Esophagus muscularis mucosa (tissue), 4 donors: ENCODE data around the gene OR10A5. TPM values are rescaled to one million over a fixed set of nuclear protein-coding genes. Genes with fewer than 3 reads are reported as not detected.

Experiments used
- DNase-seq: peaks from one replicate; pipeline ENCODE4 v3.0.0-alpha.2; 2017; ENCODE audit errors: extremely low spot score
- H3K27ac ChIP-seq, 4 donors: fragments of 200-600 bp; sonication (generic); replicated peaks in 1 of 4; 1 replicate in 3 of 4; 2 replicates in 1 of 4; pipeline ENCODE4 v1.5.1; 2016 to 2019; ENCODE audit warnings: mild to moderate bottlenecking in 1 of 4
- H3K27me3 ChIP-seq, 4 donors: fragments of 200-600 bp; sonication (generic); one replicate each; pipeline versions ENCODE4 v1.5.1 to v1.6.0; 2016 to 2019
- H3K36me3 ChIP-seq, 4 donors: fragments of 200-600 bp; sonication (generic); one replicate each; pipeline ENCODE4 v1.5.1; 2016 to 2019
- H3K4me1 ChIP-seq, 4 donors: fragments of 200-600 bp; sonication (generic); one replicate each; pipeline ENCODE4 v1.5.1; 2016 to 2019
- H3K4me3 ChIP-seq, 4 donors: fragments of 200-600 bp; sonication (generic); 1 replicate in 2 of 4; 2 replicates in 2 of 4; pipeline ENCODE4 v1.5.1; 2016 to 2019; ENCODE audit warnings: mild to moderate bottlenecking in 4 of 4, moderate library complexity in 1 of 4
- H3K9me3 ChIP-seq, 4 donors: fragments of 200-600 bp; sonication (generic); 1 replicate in 3 of 4; 2 replicates in 1 of 4; pipeline ENCODE4 v1.5.1; 2016 to 2019
- CTCF ChIP-seq, 3 experiments: fragments of 200-600 bp in 2 of 3; fragments of 450-650 bp in 1 of 3; sonication (generic) in 2 of 3; IDR thresholded peaks; one replicate each; pipeline ENCODE4 v1.5.1; 2017 to 2019; ENCODE audit warnings: antibody characterized with exemption in 3 of 3, mild to moderate bottlenecking in 2 of 3, moderate library complexity in 1 of 3
- EP300 ChIP-seq: sonication (generic); formaldehyde crosslinking; IDR thresholded peaks from one replicate; pipeline ENCODE4 v1.6.1; 2017; ENCODE audit warnings: antibody characterized with exemption
- POLR2A ChIP-seq: fragments of 450-650 bp; IDR thresholded peaks from one replicate; pipeline ENCODE4 v1.6.1; 2017; ENCODE audit warnings: antibody characterized with exemption, moderate library complexity, mild to moderate bottlenecking, low read depth
- POLR2AphosphoS5 ChIP-seq, 2 donors: sonication (generic); formaldehyde crosslinking; IDR thresholded peaks; one replicate each; pipeline ENCODE4 v1.6.1; 2017; ENCODE audit warnings: antibody characterized with exemption in 2 of 2
- WGBS: methylation state at CpG from one replicate; pipeline ENCODE4 v1.1.5; 2018; 5-methylcytosine and 5-hydroxymethylcytosine counted together
- intact Hi-C: fragments of 100-400 bp; cut with DNase I; formaldehyde crosslinking; loops from one replicate; pipeline ENCODE4 v1.15.1; 2023
- total RNA-seq, 4 donors: library from RNA; depleted of rRNA; stranded (reverse); fragments of >200 nt; gene quantifications; one replicate each; pipeline versions ENCODE4 v1.1.0 to v1.2.1, GENCODE V29; 2016

Gene OR10A5
- total RNA-seq, 4 donors from 2014 or later = not detected

- 57% methylated on average over 1 of the region's 1 CpG for WGBS
- intact Hi-C loops = no loop called here
- TF ChIP-seq EP300 = no peak
- no peak for TF ChIP-seq CTCF (IDR thresholded peaks at IDR 0.05)
- TF ChIP-seq POLR2AphosphoS5 (IDR thresholded peaks at IDR 0.05) = no peak
- no peak for TF ChIP-seq POLR2A
- Histone ChIP-seq H3K27ac (no peak overlapping the region), H3K4me1 (no peaks in the 10 kb centered on the region), H3K4me3 (no peak overlapping the region), H3K36me3 (no peaks in the 10 kb centered on the region), H3K9me3 (no peaks in the 10 kb centered on the region), H3K27me3 (peaks cover 0 to 12% (median 0%) of the 10 kb centered on the region in 4 donors)
- DNase-seq = no peak
These were observed 27.8 kb upstream of the OR10A5 start for GRCh38 chr11:6817694-6818093.

GRCh38 chr11:6818967-6819366 lies 26.5 kb upstream of the OR10A5 start:
- no peak for DNase-seq
- Histone ChIP-seq H3K9me3 (no peaks in the 10 kb centered on the region), H3K27me3 (no peaks in the 10 kb centered on the region), H3K4me1 (no peaks in the 10 kb centered on the region), H3K4me3 (no peak overlapping the region), H3K27ac (no peak overlapping the region), H3K36me3 (no peaks in the 10 kb centered on the region)
- intact Hi-C loops = no loop called here
- 80% methylated on average over 5 of the region's 5 CpGs for WGBS
- TF ChIP-seq EP300 = no peak
- no peak for TF ChIP-seq CTCF (IDR thresholded peaks at IDR 0.05)
- no peak for TF ChIP-seq POLR2A
- TF ChIP-seq POLR2AphosphoS5 (IDR thresholded peaks at IDR 0.05) = no peak

GRCh38 chr11:6824136-6824823 lies 21.2 kb upstream of the OR10A5 start:
- Histone ChIP-seq H3K36me3 (no peaks in the 10 kb centered on the region), H3K9me3 (no peaks in the 10 kb centered on the region), H3K4me1 (no peaks in the 10 kb centered on the region), H3K27ac (no peak overlapping the region), H3K27me3 (no peaks in the 10 kb centered on the region), H3K4me3 (no peak overlapping the region)
- no peak for TF ChIP-seq EP300
- TF ChIP-seq POLR2AphosphoS5 (IDR thresholded peaks at IDR 0.05) = no peak
- TF ChIP-seq CTCF (IDR thresholded peaks at IDR 0.05) = no peak
- no peak for TF ChIP-seq POLR2A
- DNase-seq = no peak
- WGBS = 77% methylated on average over 5 of the region's 5 CpGs
- intact Hi-C loops = no loop called here

GRCh38 chr11:6825231-6825744 lies 20.2 kb upstream of the OR10A5 start:
- intact Hi-C loops = no loop called here
- H3K36me3 ChIP-seq = no peaks in the 10 kb centered on the region
- H3K27me3 ChIP-seq = no peaks in the 10 kb centered on the region
- H3K4me1 ChIP-seq = no peaks in the 10 kb centered on the region
- no peaks in the 10 kb centered on the region for H3K9me3 ChIP-seq
- no peak overlapping the region for H3K27ac ChIP-seq
- no peak overlapping the region for H3K4me3 ChIP-seq
- DNase-seq = no peak
- TF ChIP-seq POLR2A (no peak), POLR2AphosphoS5 (IDR thresholded peaks at IDR 0.05) (no peak), CTCF (IDR thresholded peaks at IDR 0.05) (no peak), EP300 (no peak)
- WGBS = 81% methylated on average over 7 of the region's 7 CpGs

GRCh38 chr11:6828103-6828502 lies 17.4 kb upstream of the OR10A5 start:
- Histone ChIP-seq H3K9me3 (no peaks in the 10 kb centered on the region), H3K27ac (no peak overlapping the region), H3K4me1 (no peaks in the 10 kb centered on the region), H3K4me3 (no peak overlapping the region), H3K27me3 (no peaks in the 10 kb centered on the region), H3K36me3 (no peaks in the 10 kb centered on the region)
- DNase-seq = no peak
- TF ChIP-seq EP300 (no peak), POLR2A (no peak), CTCF (IDR thresholded peaks at IDR 0.05) (no peak), POLR2AphosphoS5 (IDR thresholded peaks at IDR 0.05) (no peak)
- intact Hi-C loops = no loop called here
- WGBS = 94% methylated on average over 1 of the region's 1 CpG
